Measurements from ENCODE around the gene GGT6.
"Not testable (repeated sequence)": the region's sequence is repeated elsewhere in the genome, so short reads cannot be mapped to it uniquely, and the experiment has no call there.

The GGT6 gene

DNA sequence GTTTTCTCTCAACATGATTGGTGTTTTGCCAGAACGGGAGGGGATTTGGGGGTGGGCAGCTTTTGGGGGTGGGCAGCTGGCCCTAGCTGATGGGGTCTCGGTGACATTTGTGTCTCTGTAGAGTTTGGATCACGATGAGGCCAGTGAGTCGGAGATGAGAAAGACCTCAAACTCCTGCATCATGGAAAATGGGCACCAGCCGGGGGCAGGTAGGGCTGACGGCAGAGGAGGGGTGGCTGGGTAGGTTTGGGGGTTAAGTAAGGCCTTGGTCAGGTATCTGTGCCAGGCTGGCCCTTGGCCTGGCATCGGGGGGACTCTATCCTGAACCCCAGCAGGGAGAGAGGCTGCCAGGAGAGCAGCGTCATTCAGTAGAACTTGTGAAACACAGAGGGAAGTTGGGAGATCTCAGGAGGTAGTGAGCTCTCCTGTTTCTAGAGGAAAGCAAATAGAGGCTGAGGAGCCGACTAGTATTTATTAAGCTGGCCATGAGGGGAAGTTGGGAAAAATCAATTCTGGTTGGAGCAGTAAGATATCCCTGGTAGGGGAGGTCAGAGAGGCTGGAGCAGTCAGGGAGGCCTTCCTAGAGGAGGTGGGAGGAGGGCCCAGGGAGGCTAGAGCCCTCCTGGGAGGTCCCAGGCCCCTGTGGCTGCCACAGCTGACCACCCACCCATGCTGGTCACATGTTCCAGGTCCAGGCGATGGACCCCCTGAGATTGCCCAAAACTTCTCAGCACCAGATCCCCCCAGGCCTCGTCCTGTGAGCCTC, 32.0 kb upstream of the GGT6 start:
- no peak for DNase-seq (ENCODE audit: low read depth in 2 of 2)

DNA sequence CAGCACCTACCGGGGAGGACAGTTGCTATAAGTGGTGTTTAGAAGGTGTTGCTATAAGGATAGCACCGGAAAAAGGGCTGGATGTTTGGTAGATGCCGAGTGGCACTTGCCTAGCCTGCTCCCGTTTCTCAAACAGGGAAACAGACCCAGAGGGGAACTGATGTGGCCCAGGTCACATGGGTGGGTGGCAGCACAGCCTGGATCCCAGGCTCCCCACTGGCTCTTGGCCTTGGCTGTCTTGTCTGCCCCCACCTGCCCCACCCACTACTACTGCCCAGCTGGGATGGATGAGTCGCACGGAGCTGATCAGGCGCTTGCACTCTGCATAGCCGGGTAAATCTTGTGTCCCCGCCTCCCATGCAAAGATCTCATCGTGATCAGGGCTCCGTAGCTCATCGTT, 31.2 kb upstream of the GGT6 start:
- DNase-seq (ENCODE audit: low read depth in 2 of 2), result no peak

DNA sequence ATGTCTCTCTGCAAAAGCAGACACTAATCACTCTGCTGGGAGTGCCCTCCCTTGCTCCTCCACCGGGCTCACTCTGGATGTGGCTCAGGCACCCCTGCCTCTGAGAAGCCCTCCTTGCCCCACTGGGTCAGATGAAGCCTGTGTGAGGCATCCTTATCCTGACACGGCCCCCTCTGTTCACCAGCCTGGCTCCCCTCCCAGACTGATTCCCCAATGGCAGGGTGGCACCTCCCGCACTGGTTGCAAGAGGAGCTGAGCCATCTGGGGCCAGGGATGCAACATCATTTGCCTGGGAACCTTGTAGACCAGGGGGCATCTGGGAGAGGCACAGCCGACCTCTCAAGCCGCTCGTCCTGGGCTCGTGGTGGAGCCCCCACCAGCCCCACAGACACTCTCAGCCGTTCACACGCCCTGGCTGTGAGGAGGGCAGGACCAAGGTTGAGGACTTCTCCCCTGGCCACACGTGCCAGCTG, 30.6 kb upstream of the GGT6 start:
- no peak for DNase-seq (ENCODE audit: low read depth in 2 of 2)

DNA sequence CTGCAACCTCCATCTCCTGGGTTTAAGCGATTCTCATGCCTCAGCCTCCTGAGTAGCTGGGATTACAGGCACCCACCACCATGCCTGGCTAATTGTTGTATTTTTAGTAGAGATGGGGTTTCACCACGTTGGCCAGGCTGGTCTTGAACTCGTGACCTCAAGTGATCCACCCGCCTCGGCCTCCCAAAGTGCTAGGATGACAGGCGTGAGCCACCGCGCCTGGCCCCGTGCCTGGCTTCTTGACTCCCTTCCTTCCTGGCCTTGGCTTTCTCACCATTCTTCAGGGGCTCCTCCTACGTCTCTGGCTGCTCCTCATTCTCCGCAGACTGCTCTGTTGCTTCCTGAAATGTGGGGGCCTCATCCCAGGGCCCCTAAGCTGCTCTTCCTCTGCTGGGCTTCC, 29.7 kb upstream of the GGT6 start:
- DNase-seq (ENCODE audit: low read depth in 2 of 2), result not testable (repeated sequence)

DNA sequence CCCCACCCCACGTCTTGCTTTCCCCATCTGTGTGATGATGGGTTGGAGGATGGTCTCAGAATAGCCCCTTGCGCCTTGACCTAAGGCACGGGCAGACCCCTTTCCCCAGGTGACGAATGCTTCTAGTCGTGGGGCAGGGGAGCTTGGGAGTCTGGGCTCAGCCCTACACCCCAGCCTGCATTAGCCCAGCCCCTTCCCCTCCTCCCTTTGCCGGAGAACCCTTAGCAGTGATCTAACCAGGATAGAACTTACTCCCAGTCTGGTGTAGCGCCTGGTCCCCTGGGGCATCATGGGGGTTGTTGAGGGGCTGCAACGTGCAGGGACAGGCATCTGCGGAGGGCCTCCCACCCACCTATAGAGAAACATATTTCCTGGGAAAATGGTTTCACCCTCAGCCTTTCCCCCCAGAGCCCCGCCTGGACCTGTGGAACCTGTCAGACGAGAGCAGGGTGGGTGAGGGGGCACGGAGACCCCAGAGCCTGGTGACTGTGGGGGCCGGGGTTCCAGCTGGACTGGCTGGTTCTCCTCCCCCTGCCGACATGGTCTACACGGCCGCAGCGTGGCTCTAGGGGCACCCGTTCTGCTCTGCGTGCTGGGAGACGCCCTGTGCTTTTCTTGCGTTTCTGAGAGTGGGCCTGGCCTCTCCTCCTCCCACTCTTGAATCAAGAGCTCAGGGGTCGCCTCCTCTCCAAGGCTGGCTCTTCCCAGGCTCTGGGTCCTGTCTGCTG, 28.7 kb upstream of the GGT6 start:
- DNase-seq (ENCODE audit: low read depth in 2 of 2), result no peak

DNA sequence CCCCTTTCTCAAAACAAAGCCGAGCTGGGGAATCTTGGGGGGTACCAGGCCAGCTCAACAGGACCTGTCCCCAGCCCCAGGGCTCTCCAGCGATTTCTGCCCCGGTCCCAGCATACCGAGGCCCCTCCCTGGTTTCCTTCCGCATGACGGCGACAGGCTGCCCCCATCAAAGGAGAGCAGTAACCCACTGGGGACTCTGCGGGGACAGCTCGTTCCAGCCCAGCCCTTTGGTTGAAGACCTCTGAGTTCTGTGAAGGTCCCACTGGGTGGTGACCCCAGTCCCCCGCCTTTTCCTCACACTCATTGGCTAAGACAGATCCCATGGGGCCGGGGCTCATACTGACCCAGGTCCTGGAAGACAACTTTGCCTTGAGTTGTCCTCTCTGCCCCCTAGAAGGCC, 28.0 kb upstream of the GGT6 start:
- DNase-seq (ENCODE audit: low read depth in 2 of 2), result no peak

DNA sequence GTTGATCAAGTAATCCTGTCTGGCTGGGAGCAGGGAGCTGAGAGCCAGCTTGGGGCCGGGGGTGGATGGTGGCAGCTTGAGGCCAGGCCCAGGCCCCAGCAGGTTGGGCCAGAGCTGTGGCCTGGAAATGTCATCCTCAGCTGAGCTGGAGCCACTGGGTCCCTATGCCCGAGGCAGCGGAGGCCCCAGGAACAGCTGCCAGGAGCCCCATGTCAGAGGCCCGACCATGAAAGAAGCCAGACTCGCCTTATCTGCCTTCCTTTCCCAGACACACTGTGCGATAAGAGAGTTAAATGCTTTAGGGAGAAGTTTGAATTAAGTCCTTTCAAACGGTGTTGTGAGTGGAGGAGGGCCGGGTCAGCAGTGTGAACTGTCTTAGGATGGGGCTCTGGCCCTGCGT, 27.4 kb upstream of the GGT6 start:
- no peak for DNase-seq (ENCODE audit: low read depth in 2 of 2)

DNA sequence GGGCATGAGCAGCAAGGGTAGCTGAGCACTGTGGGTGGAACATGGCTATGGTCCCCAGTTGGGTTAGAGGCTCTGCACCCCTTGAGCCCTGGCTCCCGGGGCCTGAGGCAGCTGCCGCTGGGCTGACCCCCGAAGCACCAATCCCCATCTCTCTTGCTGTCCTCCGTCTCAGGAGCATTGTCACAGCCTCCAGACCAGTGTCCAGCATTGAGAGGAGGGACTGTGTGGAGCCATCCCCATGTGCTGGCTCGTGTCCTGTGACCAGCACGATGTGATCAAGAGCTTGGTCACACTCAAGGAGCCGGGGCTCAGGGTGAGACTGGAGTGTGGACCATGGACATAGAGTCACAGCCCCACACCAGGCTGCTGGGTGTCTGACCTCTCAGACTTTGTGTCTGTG, 26.8 kb upstream of the GGT6 start:
- DNase-seq (ENCODE audit: low read depth in 2 of 2), result no peak

DNA sequence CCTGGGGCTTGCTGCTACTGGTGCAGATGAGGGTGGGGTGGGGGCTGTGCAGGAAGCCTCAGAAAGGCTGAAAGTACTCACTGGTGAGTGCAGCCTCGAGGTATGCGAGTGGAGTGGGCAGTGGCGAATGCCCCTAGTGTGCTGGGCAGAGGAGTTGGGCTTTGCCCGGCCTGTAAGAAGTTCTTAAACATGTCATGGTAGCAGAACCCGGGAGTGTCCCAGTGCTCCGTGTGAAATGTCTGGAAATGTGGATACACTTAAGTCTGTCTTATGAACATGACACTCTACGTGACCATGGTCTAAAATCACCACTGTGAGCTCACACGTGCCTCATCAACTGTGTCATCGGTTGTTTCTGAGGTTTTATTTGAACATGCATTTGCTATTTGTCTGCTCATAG, 25.7 kb upstream of the GGT6 start:
- no peak for DNase-seq (ENCODE audit: low read depth in 2 of 2)

DNA sequence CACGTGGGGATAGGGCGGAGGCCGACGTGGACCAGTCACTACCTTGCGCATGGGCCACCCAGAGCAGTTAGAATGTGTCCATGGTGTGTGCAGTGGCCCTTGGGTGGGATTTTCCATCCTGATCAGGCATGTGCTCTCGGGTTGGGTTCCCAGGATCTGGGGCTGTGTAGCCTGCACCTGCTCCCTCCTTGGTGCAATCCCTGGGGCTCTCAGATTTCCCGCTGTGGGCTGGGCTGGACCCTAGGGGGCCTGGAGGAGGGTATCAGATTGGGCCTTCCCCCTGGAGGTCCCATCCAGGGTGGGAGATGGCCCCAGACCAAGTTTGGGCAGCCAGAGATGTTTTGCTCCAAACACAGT, 25.2 kb upstream of the GGT6 start:
- no peak for DNase-seq (ENCODE audit: low read depth in 2 of 2)

DNA sequence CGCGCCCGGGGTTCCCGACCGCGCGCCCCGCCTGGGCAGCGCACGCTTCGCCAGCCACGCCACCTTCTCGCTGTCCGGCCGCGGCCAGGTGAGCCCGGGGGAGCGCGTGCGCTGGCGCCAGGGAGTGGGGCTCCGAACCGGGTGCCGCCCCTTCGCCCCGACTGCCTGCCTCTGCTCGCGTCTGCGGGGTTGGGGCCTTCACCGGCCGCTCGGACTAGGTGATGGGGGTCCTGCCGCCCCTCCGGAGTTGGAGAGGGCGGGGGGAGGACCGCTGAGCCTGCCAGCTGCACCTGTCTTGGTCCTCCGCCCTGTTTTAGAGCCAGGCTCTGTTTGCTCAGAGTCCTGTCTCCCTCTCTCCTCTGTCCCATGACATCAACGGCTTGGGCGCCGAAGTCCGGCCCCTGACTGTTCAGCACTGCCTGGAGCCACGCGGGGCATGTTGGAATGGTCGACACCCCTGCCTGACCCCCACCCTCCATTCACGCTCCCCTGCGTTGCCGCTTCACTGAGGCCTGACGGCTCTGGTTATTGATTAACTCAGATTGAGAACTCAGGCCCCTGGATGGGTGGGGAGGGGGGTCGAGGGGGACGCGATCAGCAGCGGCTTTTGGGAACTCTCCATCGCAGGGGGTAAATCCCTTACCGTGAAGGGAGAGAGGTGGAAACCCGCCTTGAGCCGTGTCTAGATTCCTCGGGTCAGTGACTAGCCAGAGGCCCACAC, 24.7 kb upstream of the GGT6 start:
- DNase-seq (ENCODE audit: low read depth in 2 of 2), result no peak

DNA sequence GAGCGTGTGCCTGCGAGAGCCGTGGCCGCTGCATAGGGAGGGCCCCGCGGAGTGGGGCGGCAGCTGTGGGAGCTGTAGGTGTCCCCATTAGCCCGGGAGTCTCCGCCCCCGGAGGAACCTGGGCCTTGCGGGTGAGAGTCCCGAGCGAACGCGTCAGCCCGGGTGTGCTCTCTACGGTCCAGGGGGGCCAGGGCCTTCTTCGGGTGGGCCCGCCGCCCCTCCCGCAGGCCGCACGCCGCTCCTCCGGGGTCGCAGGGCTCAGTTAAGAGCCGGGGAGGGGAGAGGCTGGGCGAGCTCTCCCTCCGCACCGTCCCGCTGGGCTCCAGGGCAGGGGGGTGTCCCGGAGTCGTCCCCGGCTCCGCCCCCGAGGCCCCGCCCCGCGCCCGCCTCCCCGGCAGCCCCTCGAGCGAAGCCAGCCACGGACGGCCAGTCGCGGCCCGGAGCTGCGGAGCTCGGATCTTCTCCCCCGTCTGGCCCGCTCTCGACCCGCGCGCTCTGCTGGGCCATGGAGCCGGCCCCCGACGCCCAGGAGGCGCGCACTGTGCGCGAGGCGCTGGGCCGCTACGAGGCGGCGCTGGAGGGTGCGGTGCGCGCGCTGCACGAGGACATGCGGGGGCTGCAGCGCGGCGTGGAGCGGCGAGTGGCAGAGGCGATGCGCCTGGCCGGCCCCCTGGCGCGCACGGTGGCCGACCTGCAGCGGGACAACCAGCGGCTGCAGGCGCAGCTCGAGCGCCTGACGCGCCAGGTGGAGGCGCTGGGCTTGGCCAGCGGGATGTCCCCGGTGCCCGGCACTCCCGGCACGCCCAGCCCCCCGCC, 23.9 kb upstream of the GGT6 start, which contains the start of gene SMTNL2:
TSS of gene SMTNL2 (plus strand) at position 429 of the 816 bp plus-strand sequence. CDS start at position 506, 77 bp downstream.
- DNase-seq (ENCODE audit: low read depth in 2 of 2), result no peak

DNA sequence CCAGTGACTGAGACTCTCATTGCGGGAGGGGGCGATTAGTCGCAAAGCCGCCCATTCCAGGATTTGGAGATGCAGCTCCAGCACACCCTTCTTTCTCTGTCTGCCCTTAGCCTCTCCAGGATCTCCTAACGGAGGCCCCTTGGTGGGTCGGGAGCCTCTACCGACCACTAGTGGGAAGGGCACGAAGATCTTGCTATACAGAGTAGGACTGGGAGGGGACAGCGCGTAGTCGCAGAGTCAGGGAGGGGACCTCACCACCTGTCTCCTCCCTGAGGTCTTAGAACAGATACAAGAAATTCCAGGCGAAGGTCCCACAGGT, 23.4 kb upstream of the GGT6 start:
- DNase-seq (ENCODE audit: low read depth in 2 of 2), result no peak

DNA sequence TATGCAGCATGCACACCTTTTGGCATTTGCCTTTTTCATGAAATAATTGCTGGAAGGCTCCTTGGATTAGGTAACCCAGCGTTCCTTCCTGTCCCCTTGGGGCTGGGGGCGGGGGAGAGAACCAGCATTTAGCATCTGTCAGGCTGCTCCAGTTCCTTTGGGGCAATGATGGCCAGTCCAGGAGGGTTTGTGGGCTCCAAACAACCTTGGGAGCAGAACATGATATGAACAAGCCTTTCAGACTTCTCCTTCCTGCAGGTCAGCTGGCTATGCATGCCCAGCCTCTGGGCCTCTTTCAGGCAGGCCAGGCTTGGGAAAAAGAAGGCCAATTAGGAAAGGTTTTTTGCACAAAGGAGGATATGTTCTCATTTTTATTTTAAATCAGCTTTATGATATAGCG, 22.8 kb upstream of the GGT6 start:
- DNase-seq (ENCODE audit: low read depth in 2 of 2), result no peak

DNA sequence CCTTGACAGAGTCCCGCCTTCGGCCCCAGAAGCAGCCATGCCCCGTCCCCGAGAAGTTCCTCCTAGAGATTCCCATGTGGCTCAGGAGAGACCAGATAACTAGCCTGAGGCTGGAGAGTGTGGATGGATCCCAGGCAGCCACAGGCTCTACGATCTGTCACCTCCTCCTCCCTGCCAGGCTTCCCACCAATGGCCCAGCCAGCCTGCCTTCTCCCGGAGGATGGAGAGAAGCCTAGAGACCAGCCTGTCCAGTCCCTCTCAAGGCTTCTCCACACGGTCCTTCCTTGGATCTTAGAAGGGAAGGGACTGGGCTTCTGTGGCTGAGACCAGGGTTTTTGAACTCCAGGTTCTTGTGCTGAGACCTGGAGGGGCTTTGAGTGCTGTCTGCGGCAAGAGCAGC, 22.3 kb upstream of the GGT6 start:
- DNase-seq (ENCODE audit: low read depth in 2 of 2), result no peak

DNA sequence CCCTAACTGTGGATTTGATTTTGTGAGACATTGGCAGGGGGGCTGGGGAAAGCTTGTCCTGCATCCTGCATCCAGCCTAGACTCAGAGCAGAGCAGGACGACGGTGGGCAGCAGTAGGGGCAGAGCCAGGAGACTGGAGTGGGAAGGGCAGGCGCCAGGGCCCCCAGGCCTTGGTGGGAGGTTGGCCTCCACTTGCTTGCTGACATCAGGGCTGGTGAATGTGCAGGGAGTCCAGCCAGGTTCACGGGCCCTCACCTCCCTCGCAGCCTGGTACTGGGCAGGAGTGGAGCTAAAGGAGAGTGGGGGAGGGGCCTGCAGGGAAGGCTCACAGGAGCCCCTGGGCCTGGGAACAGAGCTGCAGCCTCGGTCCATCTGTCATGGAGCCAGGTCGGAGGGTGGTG, 21.7 kb upstream of the GGT6 start:
- no peak for DNase-seq (ENCODE audit: low read depth in 2 of 2)

DNA sequence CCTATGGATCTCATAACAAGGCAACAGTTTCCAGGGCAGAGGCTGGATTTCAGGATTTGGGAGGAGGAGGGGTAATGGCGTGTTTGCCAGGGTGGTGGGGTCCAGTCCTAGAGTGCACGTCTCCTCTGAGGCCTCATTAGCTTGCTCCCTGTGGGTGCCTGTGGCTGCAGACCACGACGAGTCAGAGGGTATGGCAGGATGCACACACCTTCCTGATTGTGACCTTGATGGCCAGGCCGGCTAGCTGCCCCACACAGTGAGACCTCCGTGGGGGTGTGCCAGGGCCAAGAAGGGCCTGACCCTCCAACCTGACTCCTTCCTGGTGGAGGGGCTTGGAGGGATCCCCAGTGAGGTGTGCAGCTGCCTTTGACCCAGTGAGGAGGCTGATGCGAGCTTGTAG, 19.9 kb upstream of the GGT6 start:
- no peak for DNase-seq (ENCODE audit: low read depth in 2 of 2)

DNA sequence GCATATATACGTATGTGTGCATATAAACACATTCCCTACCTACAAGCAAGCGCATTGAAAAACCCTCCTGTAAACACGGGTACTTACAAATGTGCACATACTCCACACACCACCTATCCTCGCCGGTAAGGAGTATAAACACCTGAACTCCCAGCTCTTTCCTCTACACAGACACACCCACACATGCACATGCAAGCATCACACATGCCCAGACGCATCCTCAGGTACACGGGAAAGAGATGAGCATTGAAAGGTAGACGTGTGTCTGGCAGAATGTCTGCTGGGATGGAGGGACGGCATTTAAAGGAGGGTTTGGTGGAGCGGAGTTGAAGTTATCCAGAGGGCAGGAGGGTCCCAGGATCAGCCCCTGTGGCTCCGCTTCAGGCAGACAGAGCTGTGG, 19.3 kb upstream of the GGT6 start:
- DNase-seq (ENCODE audit: low read depth in 2 of 2), result no peak

DNA sequence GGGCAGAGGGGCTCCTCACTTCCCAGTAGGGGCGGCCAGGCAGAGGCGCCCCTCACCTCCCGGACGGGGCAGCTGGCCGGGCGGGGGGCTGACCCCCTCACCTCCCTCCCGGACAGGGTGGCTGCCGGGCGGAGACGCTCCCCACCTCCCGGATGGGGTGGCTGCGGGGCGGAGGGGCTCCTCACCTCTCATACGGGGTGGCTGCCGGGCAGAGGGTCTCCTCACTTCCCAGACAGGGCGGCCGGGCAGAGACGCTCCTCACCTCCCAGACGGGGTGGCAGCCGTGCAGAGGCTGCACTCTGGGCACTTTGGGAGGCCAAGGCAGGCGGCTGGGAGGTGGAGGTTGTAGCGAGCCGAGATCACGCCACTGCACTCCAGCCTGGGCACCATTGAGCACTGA, 18.0 kb upstream of the GGT6 start:
- not testable (repeated sequence) for DNase-seq (ENCODE audit: low read depth in 2 of 2)

DNA sequence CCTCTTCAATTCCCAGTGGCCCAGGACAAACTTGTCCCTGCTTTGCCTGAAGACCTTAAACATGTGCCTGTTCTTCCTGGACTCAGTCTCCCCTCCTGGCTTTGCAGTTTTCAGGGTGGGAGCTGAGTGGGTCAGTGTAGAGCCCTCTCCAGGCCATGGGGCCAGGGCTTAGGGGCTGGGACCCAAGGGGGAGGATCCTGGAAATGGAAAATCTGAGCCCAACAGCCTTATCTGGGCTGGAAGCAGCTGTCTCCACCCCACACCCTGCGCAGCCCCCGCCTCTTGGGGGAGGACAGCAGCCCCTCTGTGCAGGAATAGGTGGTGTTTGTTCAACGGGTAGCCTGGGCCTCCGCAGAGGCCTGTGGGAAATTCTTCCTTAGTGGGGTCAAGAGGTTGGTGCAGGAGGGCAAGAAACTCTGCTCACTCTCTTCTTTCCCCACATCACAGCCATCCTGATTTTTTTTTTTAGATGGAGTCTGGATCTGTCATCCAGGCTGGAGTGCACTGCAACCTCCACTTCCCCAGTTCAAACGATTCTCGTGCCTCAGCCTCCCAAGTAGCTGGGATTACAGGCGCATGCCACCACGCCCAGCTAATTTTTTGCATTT, 17.1 kb upstream of the GGT6 start:
- no peak for DNase-seq (ENCODE audit: low read depth in 2 of 2)

DNA sequence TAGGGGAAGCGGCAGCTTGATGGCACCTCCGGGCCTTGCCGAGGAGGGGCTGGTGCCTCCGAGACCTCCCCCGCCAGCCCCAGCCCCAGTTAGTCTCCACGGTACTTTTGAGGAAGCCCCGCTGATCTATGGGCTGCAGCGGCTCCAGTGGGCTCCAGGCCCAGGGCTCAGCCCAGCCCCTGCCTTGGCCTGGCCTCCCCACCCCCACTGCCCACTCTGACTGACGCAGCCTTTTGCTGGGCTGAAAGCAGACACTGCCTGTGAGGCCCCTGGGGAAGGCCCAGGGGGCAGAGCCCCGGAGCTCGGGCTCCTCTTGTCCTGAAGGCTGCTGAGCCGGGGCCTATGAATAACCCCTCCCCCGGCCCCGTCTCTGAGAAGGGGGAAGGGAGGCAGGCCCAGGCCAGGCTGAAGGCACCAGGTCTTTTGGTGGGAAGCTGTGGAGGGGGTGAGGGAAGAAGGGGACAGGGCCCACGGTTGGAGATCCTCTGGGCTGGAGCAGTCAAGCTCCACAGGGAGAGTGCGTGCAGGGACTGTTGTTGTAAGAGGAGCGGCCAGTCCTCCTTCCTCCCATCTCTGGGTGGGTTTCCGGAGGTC, 16.4 kb upstream of the GGT6 start:
- no peak for DNase-seq (ENCODE audit: low read depth in 2 of 2)

Data from fibroblast of skin of left quadriceps (primary cell).